Small intestine (tissue), 16 donors: ENCODE measurements around the gene AFG3L2. TPM values are rescaled to one million over a fixed set of nuclear protein-coding genes. Genes with fewer than 3 reads are reported as not detected.

ENCODE experiments used
- DNase-seq, 2 donors: peaks; one replicate each; pipeline versions ENCODE4 v3.0.0 to v3.0.0-alpha.2; 2013
- FAIRE-seq: peaks from 2 replicates; lab custom pipeline; 2012; peaks lifted over from hg19 to GRCh38; lab: Jason Lieb, UNC
- H3K27ac ChIP-seq, 3 donors: one replicate each; pipeline ENCODE4 v1.5.1; 2013; ENCODE audit warnings: low read length in 2 of 3, mild to moderate bottlenecking in 2 of 3, control low read depth in 1 of 3, inconsistent platforms in 1 of 3, low read depth in 1 of 3, moderate library complexity in 1 of 3
- H3K27me3 ChIP-seq, 3 donors: one replicate each; pipeline ENCODE4 v1.6.1; 2013; ENCODE audit warnings: low read length in 3 of 3, inconsistent platforms in 1 of 3; ENCODE audit not compliant: control insufficient read depth in 3 of 3, insufficient read depth in 3 of 3
- H3K36me3 ChIP-seq, 3 donors: one replicate each; pipeline ENCODE4 v1.6.1; 2013; ENCODE audit warnings: low read length in 3 of 3, inconsistent platforms in 1 of 3, low read depth in 1 of 3, mild to moderate bottlenecking in 1 of 3, moderate library complexity in 1 of 3; ENCODE audit not compliant: control insufficient read depth in 3 of 3, insufficient read depth in 2 of 3
- H3K4me1 ChIP-seq, 3 donors: one replicate each; pipeline ENCODE4 v1.6.1; 2013; ENCODE audit warnings: low read length in 2 of 3, inconsistent platforms in 1 of 3, low read depth in 1 of 3, mild to moderate bottlenecking in 1 of 3, moderate library complexity in 1 of 3; ENCODE audit not compliant: control insufficient read depth in 3 of 3, insufficient read depth in 2 of 3
- H3K4me3 ChIP-seq, 3 donors: one replicate each; pipeline ENCODE4 v1.5.1; 2013; ENCODE audit warnings: low read length in 3 of 3, control low read depth in 1 of 3, inconsistent platforms in 1 of 3, low read depth in 1 of 3, mild to moderate bottlenecking in 1 of 3, moderate library complexity in 1 of 3
- H3K9me3 ChIP-seq, 2 donors: one replicate each; pipeline ENCODE4 v1.6.1; 2013; ENCODE audit warnings: low read depth in 1 of 2, low read length in 1 of 2; ENCODE audit not compliant: control insufficient read depth in 2 of 2, insufficient read depth in 1 of 2
- WGBS, 3 donors: extraction: QIAGEN DNeasy Blood & Tissue Kit; methylation state at CpG; one replicate each; pipeline ENCODE4 v1.1.7; 2013; 5-methylcytosine and 5-hydroxymethylcytosine counted together
- long read RNA-seq, 10 donors: transcript quantifications; one replicate each; lab custom pipeline, GENCODE V29; 2026
- polyA plus RNA-seq, 4 donors: library from polyadenylated mRNA; stranded (reverse) in 3 of 4; unstranded in 1 of 4; fragments of 200-250 nt in 3 of 4; fragments of 120-200 nt in 1 of 4; gene quantifications; one replicate each; pipeline versions ENCODE4 v1.2.1 to v1.2.3, GENCODE V29; 2013
- donor health status: healthy with polysubstance abuse.
- donor health status: control.
- donor health status: control.
- donor health status: Bipolar disorder and iron deficiency.
- donor health status: healthy.

AFG3L2 gene
- 10 to 100 TPM; 63.4 to 89.9 (median 75.5) TPM for polyA plus RNA-seq
- long read RNA-seq, donor 1 = 0 reads
- long read RNA-seq, donor 2, transcript AFG3L2-201 (17 exons, 3,247 nt) = major isoform, 9 of 10 reads
- long read RNA-seq, donor 2, partial matches to known transcripts = 0 of 10 reads
- long read RNA-seq, donor 2, other reads (novel, unspliced or antisense) = 0 of 10 reads
- long read RNA-seq, donor 3, partial matches to known transcripts = 26 of 28 reads
- long read RNA-seq, donor 3, other reads (novel, unspliced or antisense) = 0 of 28 reads
- long read RNA-seq, donor 4 = 0 reads
- long read RNA-seq, donor 5, partial matches to known transcripts = 5 of 7 reads
- long read RNA-seq, donor 5, other reads (novel, unspliced or antisense) = 0 of 7 reads
- long read RNA-seq, donor 6, transcript AFG3L2-201 (17 exons, 3,247 nt) = major isoform, 6 of 45 reads
- long read RNA-seq, donor 6, partial matches to known transcripts = 39 of 45 reads
- long read RNA-seq, donor 6, other reads (novel, unspliced or antisense) = 0 of 45 reads
- long read RNA-seq, donor 7, transcript AFG3L2-201 (17 exons, 3,247 nt) = major isoform, 31 of 109 reads
- long read RNA-seq, donor 7, transcript AFG3L2-202 (2 exons, 3,367 nt) = minor isoform, 5 of 109 reads
- long read RNA-seq, donor 7, partial matches to known transcripts = 72 of 109 reads
- long read RNA-seq, donor 7, other reads (novel, unspliced or antisense) = 0 of 109 reads
- long read RNA-seq, donor 8, partial matches to known transcripts = 6 of 8 reads
- long read RNA-seq, donor 8, other reads (novel, unspliced or antisense) = 0 of 8 reads
- long read RNA-seq, donor 9, partial matches to known transcripts = 6 of 6 reads
- long read RNA-seq, donor 9, other reads (novel, unspliced or antisense) = 0 of 6 reads
- long read RNA-seq, donor 10, transcript AFG3L2-201 (17 exons, 3,247 nt) = major isoform, 7 of 36 reads
- long read RNA-seq, donor 10, partial matches to known transcripts = 28 of 36 reads
- long read RNA-seq, donor 10, other reads (novel, unspliced or antisense) = 0 of 36 reads

DNA sequence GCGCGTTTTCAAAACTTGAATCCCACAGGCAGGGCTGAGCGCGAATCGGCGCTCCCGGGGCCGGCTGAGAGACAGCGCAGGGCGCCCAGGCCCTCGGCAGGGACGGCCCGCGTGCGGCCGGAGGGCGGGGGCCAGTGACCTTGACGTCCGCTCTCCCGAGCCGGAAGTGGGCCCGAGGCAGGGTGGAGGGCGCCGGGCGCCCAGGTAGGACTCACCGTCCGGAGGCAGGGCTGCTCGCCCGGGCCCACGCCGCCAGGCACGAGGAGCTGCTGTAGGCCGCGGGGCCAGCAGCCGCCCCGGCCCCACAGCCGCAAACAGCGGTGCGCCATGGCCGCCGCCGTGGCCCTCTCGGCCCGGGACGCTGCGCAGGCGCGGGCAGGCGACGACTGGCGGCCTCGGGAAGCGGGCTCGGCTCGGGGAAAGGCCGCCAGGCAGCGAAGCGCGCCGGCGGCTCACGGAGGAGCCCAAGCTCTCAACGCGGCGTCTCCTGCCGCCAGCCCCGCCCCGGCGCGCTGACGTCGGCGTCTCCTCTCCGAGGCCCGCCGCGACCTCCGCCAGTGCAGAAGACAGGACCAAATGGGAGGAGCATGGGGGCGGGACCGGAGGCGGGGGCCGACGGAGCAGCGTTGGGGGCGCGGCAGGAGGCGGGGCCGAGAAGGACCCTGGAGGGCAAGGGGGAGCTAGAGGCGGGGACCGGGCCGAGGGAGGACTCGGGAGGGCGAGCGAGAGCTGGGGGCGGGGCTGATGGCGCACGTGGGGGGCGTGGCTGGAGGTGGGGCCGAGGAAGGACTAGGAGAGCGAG is at the start of gene AFG3L2:
AFG3L2 (minus strand) TSS at position 474 of the 802 bp plus-strand sequence; CDS start at position 329, 145 bp downstream.
- Histone ChIP-seq H3K4me3 (peak within 1 kb of the TSS; percentile 74 to 91 (median 89)), H3K36me3 (peaks cover 0 to 12% (median 0%) of the 10 kb centered on the region in 3 donors), H3K4me1 (peaks cover 0 to 27% (median 24%) of the 10 kb centered on the region in 3 donors), H3K9me3 (peaks cover 0 to under 1% of the 10 kb centered on the region in 2 donors), H3K27me3 (no peaks in the 10 kb centered on the region), H3K27ac (peak within 1 kb of the TSS; percentile 98 to 100 (median 100))
- FAIRE-seq (no peak), DNase-seq (peak; percentile 99 to 100)
- 0 to 1% (median 0%) methylated on average over 73 to 100 of the region's 100 CpGs for WGBS, 3 donors

DNA sequence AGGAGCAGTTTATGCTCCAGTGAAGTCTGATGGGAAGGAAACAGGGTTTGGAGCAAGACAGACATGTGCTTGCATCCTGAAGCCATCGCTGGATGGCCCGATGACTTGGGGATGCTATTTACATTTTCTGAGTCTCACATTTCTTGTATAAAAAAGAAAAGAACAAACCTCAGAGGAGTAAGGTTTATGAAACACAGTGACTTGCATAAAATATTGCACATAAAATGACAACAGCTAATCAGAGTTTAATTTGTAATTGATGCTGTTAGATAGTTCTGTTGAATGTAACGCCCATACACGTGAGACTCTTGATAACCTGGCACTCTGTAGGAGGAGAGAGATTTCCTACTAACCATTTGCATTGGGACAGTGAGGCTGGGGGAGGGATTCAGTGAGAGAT is 47.2 kb upstream of the AFG3L2 start:
- H3K9me3 ChIP-seq = no peaks in the 10 kb centered on the region
- H3K27me3 ChIP-seq = no peaks in the 10 kb centered on the region
- DNase-seq (no peak), FAIRE-seq (no peak)
- WGBS, 3 donors = 71 to 85% (median 76%) methylated on average over 4 of the region's 4 CpGs
- H3K4me1 ChIP-seq = no peaks in the 10 kb centered on the region
- peaks cover 0 to 19% (median 0%) of the 10 kb centered on the region in 3 donors for H3K36me3 ChIP-seq
- H3K4me3 ChIP-seq = no peak overlapping the region
- no peak overlapping the region for H3K27ac ChIP-seq

GRCh38 chr18:12423820-12424219 is 46.8 kb upstream of the AFG3L2 start:
- Histone ChIP-seq H3K9me3 (no peaks in the 10 kb centered on the region), H3K36me3 (peaks cover 0 to 17% (median 0%) of the 10 kb centered on the region in 3 donors), H3K27ac (no peak overlapping the region), H3K27me3 (no peaks in the 10 kb centered on the region), H3K4me1 (no peaks in the 10 kb centered on the region), H3K4me3 (no peak overlapping the region)
- whole genome bisulfite sequencing, 3 donors = 72 to 82% (median 72%) methylated on average over 5 of the region's 5 CpGs
- peak in 1 of 2 donors; percentile 26 for DNase-seq
- FAIRE-seq = no peak

DNA sequence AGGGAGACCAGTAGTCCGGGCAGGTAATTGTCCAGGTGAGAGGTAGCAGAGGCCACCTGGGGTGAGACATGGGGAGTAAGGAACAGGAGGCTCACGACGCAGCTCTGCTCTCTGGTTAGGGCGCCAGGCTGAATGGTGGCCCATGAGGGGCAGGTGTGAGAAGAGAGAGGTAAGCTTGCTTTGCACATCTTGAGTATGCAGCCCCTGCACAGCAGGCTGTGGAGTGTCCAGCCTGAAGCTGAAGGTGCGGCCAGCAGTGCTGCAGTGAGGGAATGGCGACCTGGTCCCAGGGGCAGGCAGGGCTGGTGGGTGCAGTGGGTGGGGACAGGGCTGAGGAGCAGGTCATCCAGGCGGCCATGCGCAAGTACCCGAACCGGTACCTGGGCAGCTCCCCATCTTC is 46.4 kb upstream of the AFG3L2 start:
- no peak for FAIRE-seq
- H3K27ac ChIP-seq = no peak overlapping the region
- WGBS, 3 donors = 88 to 95% (median 92%) methylated on average over 9 to 10 of the region's 10 CpGs

GRCh38 chr18:12422936-12423335 is 45.9 kb upstream of the AFG3L2 start:
- Histone ChIP-seq H3K9me3 (no peaks in the 10 kb centered on the region), H3K4me3 (no peak overlapping the region), H3K36me3 (peaks cover 0 to 14% (median 0%) of the 10 kb centered on the region in 3 donors), H3K27ac (no peak overlapping the region), H3K27me3 (no peaks in the 10 kb centered on the region), H3K4me1 (no peaks in the 10 kb centered on the region)
- FAIRE-seq (no peak), DNase-seq (peak in 1 of 2 donors; percentile 15)
- 73 to 84% (median 79%) methylated on average over 9 of the region's 9 CpGs for WGBS, 3 donors

More for the DNA sequence above, 46.4 kb upstream of the AFG3L2 start:
- peaks cover 0 to 17% (median 0%) of the 10 kb centered on the region in 3 donors for H3K36me3 ChIP-seq
- H3K4me3 ChIP-seq = no peak overlapping the region
- no peaks in the 10 kb centered on the region for H3K9me3 ChIP-seq
- no peaks in the 10 kb centered on the region for H3K27me3 ChIP-seq
- no peaks in the 10 kb centered on the region for H3K4me1 ChIP-seq
- no peak for DNase-seq

GRCh38 chr18:12421732-12422131 is 44.7 kb upstream of the AFG3L2 start:
- Histone ChIP-seq H3K9me3 (no peaks in the 10 kb centered on the region), H3K27ac (no peak overlapping the region), H3K4me1 (no peaks in the 10 kb centered on the region), H3K4me3 (no peak overlapping the region), H3K27me3 (no peaks in the 10 kb centered on the region), H3K36me3 (peaks cover 0 to 7% (median 0%) of the 10 kb centered on the region in 3 donors)
- WGBS, 3 donors = 83 to 88% (median 88%) methylated on average over 5 of the region's 5 CpGs
- FAIRE-seq = no peak
- no peak for DNase-seq

DNA sequence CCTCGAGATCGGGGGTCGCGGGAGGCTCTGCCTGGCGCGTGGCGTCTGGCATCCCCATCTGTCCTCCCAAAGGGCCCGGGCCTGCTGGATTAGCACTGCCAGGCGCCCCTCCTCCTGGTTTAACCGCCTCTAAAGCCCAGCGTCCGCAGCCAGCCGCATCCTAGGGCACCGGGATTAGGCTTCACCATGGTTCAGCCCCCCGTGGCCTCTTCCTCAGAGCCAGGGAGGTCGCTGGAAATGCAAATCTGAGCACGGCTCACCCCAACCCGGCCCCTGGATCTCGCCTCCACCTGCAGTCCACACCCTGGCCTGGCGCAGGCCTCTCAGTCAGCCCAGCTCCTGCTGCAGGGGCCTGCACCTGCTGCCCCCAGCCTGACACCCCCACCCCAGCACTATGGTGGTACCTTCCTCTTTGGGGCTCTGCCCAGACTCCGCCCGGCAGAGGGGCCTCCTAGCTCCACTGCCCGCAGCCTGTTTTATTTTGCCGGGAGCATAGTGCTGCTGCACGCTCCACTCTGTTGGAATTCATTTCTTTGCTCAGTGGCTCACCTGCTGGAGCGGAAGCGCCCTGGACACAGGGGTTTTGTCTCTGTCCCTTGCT is 43.9 kb upstream of the AFG3L2 start:
- FAIRE-seq (no peak), DNase-seq (peak in 1 of 2 donors; percentile 67)
- Histone ChIP-seq H3K27ac (peak overlapping the region in 1 of 3 donors; percentile 28), H3K9me3 (no peaks in the 10 kb centered on the region), H3K36me3 (peaks cover 0 to 7% (median 0%) of the 10 kb centered on the region in 3 donors), H3K27me3 (no peaks in the 10 kb centered on the region), H3K4me3 (peak overlapping the region in 1 of 3 donors; percentile 35), H3K4me1 (no peaks in the 10 kb centered on the region)
- WGBS, 3 donors = 41 to 67% (median 64%) methylated on average over 20 to 27 of the region's 27 CpGs
